ENCODE data around the gene SIX5.

Gene SIX5

GRCh38 chr19:45792470-45793177 is 23.6 kb upstream of the SIX5 start, which contains the start of gene DMWD:
DMWD (minus strand) TSS chr19:45792845; CDS start chr19:45792756, 89 bp downstream.
- peak; percentile 99 to 100 for DNase-seq

GRCh38 chr19:45791744-45792469 is 22.9 kb upstream of the SIX5 start:
- no peak for DNase-seq

- DNase-seq, result no peak
These were observed 21.9 kb upstream of the SIX5 start for GRCh38 chr19:45790942-45791341.

GRCh38 chr19:45789035-45789786 is 20.2 kb upstream of the SIX5 start:
- DNase-seq, result no peak

- no peak for DNase-seq
These were observed 17.5 kb upstream of the SIX5 start for GRCh38 chr19:45786533-45786894.

DNA sequence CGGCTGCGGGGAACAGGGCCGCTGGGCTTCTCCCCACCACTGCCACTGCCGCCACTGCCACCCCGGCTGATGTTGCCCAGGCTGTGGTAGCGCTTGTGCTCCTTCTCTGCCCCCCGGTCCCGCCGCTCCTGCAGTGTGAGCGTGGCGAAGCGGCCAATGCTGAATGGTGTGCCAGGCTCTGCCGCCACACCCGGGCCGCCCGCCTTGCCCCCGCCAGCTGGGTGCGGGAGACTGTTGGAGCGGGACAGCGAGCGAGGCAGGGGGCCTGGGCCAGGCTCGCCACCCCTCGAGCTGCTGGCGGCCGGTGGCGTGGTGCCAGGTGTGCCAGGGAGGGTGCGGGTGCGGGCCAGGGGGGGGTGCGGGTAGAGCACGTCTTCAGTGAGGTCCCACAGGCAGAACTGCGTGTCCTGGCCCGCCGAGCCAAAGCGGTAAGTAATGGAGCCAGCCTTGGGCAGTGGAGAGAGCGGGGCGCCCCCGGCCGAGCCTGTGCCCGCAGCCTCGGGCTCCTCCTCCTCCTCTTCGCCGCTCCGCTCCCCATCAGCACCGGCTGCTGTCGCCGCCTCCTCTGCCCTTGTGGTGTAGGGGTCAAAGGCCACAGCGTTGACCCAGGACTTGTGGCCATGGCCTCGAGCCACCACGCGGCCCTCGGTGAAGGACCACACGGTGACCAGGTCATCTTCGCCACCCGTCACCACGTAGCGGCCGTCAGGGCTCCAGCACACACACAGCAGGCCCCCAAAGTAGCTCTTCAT is 16.9 kb upstream of the SIX5 start:
- no peak for DNase-seq

DNA sequence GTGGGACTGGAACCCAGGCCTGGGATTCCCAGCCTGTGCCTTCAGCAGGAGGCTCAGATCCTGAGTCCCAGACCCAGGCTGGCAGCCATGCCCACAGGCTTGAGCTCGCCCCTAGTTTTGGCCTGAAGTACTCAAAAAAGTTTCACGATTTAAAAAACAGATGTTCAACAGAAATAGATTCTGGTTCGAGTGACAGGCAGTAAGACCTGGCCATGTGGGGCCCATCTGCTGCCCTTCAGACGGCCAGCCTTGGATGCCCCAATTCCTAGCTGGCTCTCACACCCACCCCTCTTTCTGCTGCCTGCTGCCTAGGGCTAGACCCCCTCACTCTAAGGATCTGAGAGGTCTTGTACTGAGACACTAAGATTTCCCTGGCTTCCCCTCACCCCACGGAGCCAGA is 16.0 kb upstream of the SIX5 start:
- no peak for DNase-seq

GRCh38 chr19:45784096-45784495 is 15.0 kb upstream of the SIX5 start:
- no peak for DNase-seq

DNA sequence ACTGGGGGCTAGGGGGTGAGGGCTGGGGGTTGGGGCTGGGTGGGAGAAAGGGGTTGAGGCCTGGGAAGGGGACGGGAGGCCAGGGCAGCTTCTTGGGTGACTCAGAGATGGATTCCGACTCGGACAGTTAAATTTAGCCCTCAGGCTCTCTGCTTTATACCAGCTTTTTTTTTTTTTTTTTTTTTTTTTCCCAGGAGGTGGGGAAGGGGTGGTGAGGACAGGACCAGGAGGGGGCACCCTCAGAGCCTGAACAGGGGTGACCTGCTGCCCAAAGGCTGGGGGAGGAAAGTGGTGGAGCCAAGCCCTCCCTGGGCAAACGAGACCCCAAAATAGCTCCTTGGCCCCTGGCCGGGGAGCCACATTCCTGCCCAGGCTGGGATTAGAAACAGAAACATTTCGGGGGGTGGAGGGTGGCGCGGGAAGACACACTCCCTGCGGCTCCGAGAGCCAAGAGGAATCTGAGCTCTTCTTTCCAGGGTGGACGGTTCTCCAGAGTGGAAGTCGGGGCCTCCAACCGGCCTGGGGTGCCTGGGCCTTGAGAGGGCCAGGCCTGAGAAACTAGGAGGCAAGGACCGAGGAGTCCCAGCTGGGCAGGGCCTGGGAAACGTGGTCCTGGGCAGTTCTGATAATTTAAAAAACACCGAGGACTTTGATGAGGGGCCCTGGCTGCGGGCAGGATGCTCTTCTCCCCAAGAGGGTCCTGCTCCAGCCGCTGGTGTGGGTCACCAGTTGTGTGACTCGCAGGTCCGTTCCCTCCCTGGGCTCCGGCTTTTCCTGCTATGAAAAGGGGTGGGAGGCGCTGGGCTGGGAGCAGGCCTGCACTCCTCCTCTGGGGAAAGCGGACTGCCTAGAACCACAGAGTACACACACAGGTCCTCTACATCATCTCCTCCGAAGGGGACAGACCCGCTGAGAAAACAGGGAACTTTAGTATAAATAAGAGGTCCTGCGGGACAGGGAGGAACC is 14.1 kb upstream of the SIX5 start:
- DNase-seq, result no peak

DNA sequence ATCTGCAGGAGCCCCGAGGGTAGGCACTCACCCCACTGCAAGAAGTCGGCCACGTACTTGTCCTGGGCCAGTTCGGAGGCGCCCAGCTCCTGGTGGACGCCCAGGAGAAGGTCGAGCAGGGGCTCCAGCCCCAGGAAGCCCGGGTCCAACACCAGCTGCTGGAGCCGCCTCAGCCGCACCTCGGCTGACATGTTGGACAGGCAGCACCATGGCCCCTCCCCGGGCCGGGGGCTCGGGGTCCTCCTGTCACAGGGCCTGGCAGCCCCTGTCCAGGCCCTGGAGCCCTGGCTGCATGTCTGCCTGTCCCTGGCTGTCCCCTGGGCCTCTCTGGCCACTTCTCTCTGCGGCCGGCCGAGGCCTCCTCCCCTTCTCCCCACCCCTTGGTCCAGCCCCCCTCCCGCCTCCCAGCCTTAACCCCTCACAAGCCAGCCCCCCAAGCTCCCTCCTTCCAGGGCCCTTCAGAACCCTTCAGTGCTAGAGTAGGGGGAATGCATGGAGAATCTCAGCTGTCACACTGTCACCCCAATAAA is 13.2 kb upstream of the SIX5 start, which contains the start of gene DMPK:
TSS of gene DMPK (minus strand) at position 329 of the 530 bp plus-strand sequence. CDS start at position 191, 138 bp downstream.
- no peak for DNase-seq

GRCh38 chr19:45781214-45782161 is 12.4 kb upstream of the SIX5 start:
- DNase-seq, result no peak

GRCh38 chr19:45780448-45781213 is 11.6 kb upstream of the SIX5 start:
- DNase-seq, result no peak

- DNase-seq, result no peak
These were observed 11.0 kb upstream of the SIX5 start for GRCh38 chr19:45780146-45780447.

DNA sequence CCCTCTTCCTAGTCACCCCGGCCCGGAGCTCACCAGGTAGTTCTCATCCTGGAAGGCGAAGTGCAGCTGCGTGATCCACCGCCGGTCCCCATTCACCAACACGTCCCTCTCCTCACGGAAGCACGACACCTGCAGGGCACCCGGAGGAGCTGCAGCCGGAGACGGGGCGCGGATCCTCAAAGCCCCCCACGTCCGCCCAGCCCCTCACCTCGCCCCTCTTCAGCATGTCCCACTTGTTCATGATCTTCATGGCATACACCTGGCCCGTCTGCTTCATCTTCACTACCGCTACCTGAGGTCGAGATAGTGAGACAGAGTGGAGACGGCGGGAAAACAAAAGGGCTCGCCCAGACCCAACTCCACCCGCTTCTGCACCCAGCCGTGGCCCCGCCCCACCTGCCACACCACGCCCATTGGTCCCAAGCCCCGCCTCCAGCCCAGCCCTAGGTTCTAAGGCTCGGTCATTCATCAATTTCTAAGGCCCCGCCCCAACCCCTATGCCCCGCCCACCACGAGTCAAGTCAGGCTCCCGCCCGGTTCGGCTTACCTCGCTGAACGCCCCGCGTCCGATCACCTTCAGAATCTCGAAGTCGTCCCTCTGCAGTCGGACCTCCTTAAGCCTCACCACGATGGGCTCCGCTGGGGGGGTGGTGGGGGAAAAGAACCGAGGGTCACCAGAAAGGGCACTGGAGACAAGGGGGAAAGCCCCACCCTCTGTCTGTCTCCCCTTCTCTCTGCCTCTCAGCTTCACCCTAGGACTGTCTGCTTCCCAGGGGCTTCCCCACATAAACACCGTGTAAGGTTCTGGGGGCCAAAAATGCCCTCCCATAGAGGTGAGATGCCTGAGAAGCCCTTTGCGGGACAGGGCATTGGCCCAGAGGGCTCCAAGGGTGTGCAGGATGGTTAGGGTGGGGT is 10.4 kb upstream of the SIX5 start:
- peak; percentile 75 to 86 for DNase-seq

- DNase-seq, result no peak
These were observed 9.1 kb upstream of the SIX5 start for GRCh38 chr19:45778010-45778661.

- no peak for DNase-seq
These were observed 8.4 kb upstream of the SIX5 start for GRCh38 chr19:45777395-45777961.

GRCh38 chr19:45774765-45775164 is 5.7 kb upstream of the SIX5 start:
- DNase-seq, result no peak

DNA sequence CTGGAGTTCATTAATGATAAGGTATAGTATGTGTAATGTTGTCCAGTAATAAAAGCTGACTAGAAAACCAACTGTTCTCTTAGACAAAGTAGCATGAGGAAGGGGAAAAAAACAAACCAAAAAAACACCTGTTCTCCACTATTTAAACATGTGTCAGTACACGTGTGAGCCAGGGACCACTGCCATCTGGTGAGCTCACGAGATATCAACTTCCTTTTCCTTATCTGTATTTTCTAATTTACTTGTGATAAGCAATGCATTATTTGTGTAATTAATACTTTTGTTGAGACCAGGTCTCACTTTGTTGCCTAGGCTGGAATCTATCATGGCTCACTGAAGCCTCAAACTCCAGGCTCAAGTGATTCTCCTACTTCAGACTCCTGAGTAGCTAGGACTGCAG is 4.3 kb upstream of the SIX5 start:
- no peak for DNase-seq
